HPDE6-E6E7 (cell line): ENCODE measurements around the gene WRAP73.

Source experiments
- DNase-seq: peaks from one replicate; pipeline ENCODE4 v3.0.0; 2011; ENCODE audit warnings: missing footprints; ENCODE audit errors: extremely low spot score

Gene WRAP73

GRCh38 chr1:3668585-3669300 is 18.8 kb upstream of the WRAP73 start:
- no peak for DNase-seq

DNA sequence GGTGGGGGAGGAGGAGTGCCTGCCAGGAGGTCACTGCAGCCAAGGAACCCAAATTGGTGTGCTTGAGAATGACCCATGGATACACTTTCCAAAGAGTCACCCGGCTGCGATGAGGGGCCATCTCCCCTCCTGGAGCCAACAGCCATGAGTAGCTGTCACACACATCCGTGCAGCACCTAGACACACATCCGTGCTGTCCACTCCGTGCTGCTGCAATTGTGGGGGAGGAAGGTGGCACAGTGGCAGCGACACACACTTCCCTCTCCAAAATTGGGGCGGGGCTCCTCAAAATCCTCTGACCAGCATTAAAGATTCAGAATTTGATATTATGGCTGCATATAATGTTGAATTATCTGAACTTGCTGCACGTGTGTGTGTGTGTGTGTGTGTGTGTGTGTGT is 18.2 kb upstream of the WRAP73 start:
- DNase-seq: no peak

GRCh38 chr1:3664700-3665375 is 14.9 kb upstream of the WRAP73 start:
- DNase-seq: no peak

GRCh38 chr1:3663999-3664699 is 14.2 kb upstream of the WRAP73 start:
- no peak for DNase-seq

GRCh38 chr1:3662080-3662671 is 12.3 kb upstream of the WRAP73 start:
- no peak for DNase-seq

DNA sequence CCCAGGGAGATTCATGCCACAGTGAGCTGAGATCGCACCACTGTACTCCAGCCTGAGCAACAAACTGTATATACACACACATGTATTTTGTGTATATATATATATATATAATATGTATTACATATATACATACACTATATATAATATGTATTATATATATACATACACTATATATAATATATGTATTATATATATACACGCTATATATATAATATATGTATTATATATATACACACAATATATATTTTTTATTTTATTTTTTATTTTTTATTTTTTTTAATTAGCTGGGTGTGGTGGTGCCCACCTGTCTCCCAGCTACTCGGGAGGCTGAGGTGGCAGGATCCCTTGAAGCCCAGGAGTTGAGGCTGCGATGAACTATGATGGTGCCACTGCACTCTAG is 11.7 kb upstream of the WRAP73 start:
- no peak for DNase-seq

DNA sequence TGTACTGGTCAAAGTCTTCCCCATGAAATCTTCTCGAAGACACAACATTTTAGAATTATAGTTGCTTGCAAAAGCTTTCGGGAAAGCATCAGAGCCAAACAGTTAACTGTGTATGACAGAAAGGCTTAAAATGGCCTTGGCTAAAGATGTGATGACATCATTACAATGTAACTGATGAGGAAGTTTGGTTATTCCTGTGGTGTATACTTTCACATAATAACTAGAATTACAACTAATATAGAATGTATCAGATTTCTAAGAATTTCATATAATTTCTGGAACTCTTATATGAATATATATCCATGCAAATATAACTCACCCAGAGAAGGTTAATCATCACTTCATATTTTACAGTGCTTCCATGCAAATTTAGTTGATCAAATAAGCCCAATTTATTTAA is 10.8 kb upstream of the WRAP73 start:
- no peak for DNase-seq

GRCh38 chr1:3659093-3659492 is 9.2 kb upstream of the WRAP73 start:
- DNase-seq: no peak

DNA sequence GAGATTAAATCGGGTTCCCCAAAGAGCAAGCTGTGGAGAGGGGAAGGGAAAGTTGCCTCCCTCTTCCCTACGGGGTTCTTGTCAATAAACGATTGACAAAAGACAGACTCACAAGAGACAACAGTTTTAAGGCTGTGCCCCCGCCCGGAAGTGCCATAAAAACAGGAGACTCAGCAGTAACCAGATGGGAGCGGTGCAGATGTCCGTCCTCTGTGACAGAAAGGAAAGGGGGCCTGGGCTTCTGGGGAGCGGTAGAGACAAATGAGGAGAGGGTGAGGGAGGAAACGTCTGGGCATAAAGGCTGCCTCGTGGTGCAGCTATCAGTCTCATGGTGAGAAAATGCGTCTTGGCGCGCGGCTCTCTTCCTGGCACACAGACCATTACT is 8.3 kb upstream of the WRAP73 start:
- DNase-seq: no peak

DNA sequence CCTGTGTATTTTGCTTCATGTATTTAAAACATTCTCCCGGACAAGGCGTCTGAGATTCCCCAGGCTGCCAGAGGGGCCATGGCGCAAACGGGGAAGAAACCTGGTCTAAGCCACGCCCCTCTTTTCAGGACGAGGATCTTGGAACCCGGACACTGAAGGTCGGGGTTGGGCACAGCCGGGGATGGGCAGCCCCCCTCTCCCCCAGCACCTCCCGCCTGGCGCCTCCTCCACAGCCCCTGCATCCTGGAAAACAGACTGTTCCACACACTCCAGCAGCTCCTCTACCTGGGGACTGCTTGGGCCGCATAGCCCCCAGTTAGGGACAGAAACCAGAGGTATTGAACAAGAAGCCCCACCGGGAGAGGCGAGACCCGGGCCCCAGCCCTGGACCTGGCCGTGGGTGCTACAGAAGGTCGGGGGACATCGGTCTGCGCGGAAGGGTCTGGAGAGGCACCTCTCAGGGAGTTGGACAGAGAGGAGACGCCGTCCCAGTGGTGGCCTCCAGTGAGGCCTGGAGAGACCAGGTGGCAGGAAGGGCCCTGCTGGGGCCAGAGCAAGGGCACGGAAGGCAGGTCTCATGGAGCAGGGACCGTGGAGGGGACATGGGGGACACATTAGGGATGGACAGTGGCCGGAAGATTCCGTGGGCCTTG is 7.8 kb upstream of the WRAP73 start:
- DNase-seq: no peak

GRCh38 chr1:3657096-3657475 is 7.2 kb upstream of the WRAP73 start:
- DNase-seq: no peak

DNA sequence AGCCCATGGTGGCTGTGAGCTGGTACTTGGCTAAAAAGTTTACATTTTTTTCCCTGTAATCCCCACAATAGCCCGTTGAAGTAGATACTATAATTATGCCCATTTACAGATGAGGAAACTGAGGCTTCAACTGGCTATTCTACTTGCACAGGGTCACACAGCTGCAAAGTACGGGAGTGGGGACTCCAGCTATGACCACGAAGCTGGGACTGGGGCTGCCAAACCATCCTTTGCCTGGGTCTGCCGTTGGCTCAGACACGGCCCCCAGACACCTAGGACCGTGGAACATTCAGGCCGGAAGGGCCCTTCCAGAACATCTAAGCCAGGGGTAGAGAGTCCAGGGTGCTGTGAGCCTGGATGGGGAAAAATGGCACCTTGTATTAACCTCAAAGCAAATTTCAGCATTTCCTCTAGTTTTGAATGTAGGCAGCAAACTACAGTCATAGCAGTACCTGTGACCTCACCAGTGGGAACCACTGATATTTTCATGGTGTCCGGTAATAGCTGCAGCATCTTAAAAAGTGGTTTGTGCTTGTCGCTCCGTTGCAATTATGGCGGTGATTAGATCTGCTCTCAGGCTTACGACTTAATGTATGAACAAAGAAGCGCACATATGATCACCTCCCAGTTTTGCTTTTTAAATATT is 6.7 kb upstream of the WRAP73 start:
- DNase-seq: no peak

DNA sequence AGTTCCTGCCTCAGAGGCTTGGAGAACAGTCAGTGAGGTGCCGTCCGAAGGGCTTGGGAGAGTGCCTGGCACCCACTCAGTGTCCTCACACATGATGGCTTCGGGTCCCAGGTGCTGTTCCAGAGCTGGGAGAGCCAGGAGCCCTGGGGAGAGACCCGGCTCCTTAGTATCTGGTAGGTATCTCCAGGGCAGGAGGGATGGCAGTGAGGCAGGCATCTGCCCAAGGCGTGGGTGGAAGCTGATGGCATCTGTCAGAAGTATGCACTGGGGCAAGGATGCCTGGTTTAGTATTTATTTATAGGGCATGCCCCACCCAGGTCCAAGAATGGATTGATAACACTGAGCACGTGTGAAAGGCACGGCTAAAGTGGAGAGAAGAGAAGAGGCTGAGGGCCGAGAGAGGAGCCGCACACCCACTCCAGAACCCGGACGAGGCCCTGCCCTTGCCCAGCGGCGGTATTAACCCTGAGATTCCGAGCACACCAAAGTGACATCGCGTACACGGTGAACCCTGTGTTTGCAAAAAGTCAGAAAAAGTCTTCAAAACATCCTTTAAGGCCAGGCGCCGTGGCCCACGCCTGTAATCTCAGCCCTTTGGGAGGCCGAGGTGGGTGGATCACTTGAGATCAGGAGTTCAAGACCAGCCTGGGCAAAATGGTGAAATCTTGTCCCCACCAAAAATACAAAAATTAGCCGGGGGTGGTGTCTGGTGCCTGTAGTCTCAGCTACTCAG is 4.8 kb upstream of the WRAP73 start:
- DNase-seq: no peak

GRCh38 chr1:3653286-3653618 is 3.3 kb upstream of the WRAP73 start:
- no peak for DNase-seq

GRCh38 chr1:3652548-3653285 is 2.8 kb upstream of the WRAP73 start:
- no peak for DNase-seq

DNA sequence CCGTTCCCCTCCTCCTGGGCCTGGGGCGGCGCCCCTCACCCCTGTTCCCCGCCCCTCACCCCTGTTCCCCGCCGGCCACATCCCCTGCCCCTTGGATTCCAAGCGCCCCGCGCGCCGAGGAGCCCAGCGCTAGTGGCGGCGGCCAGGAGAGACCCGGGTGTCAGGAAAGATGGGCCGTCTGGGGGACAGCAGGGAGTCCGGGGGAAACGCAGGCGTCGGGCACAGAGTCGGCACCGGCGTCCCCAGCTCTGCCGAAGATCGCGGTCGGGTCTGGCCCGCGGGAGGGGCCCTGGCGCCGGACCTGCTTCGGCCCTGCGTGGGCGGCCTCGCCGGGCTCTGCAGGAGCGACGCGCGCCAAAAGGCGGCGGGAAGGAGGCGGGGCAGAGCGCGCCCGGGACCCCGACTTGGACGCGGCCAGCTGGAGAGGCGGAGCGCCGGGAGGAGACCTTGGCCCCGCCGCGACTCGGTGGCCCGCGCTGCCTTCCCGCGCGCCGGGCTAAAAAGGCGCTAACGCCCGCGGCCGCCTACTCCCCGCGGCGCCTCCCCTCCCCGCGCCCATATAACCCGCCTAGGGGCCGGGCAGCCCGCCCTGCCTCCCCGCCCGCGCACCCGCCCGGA is 2.1 kb upstream of the WRAP73 start, which contains the start of gene TP73:
Gene TP73 (plus strand): TSS at position 587 of the 618 bp plus-strand sequence. CDS start 29,850 bp downstream, outside the sequence.
- no peak for DNase-seq

GRCh38 chr1:3651026-3651929 is 1.4 kb upstream of the WRAP73 start:
- no peak for DNase-seq

GRCh38 chr1:3650248-3651025 is 534 bp upstream of the WRAP73 start:
- no peak for DNase-seq
